Eye (tissue), 1 donor: ENCODE measurements around the gene IMPDH1.
A peak's percentile ranks its signal among the peaks of the same experiment; 100 is the strongest.

ENCODE experiments used
- DNase-seq: peaks from one replicate; pipeline ENCODE4 v3.0.0-alpha.2; 2015

The IMPDH1 gene

GRCh38 chr7:128434413-128435326 is 24.9 kb upstream of the IMPDH1 start:
- DNase-seq, result no peak

GRCh38 chr7:128431754-128432153 is 22.0 kb upstream of the IMPDH1 start:
- DNase-seq, result no peak

DNA sequence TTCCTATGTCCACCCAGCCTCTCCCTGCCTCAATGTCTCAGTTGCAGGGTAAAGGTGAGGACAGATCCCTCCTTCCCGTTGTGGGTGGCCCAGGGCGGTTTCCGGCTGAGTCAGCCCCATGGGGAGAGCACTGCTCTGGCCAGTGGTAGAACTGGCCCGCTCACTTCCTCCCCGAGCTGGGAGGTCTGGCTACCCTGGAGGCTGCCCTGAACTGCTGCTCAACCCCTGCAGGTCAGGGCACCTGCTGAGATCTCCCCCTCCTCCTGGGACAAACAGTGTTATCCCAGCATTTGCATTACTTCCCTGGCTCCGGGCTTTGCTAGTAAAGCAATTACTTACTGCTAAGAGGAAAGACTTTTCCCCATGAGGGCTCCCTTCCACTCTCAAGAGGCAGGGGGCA is 21.4 kb upstream of the IMPDH1 start:
- no peak for DNase-seq

GRCh38 chr7:128430207-128430606 is 20.4 kb upstream of the IMPDH1 start:
- no peak for DNase-seq

- peak; percentile 91 for DNase-seq
These were observed 17.6 kb upstream of the IMPDH1 start for GRCh38 chr7:128427289-128427891.

- DNase-seq, result peak; percentile 79
These were observed 16.1 kb upstream of the IMPDH1 start for GRCh38 chr7:128425850-128426249.

GRCh38 chr7:128424686-128425275 is 15.0 kb upstream of the IMPDH1 start:
- no peak for DNase-seq

- DNase-seq, result no peak
These were observed 13.1 kb upstream of the IMPDH1 start for GRCh38 chr7:128422842-128423241.

DNA sequence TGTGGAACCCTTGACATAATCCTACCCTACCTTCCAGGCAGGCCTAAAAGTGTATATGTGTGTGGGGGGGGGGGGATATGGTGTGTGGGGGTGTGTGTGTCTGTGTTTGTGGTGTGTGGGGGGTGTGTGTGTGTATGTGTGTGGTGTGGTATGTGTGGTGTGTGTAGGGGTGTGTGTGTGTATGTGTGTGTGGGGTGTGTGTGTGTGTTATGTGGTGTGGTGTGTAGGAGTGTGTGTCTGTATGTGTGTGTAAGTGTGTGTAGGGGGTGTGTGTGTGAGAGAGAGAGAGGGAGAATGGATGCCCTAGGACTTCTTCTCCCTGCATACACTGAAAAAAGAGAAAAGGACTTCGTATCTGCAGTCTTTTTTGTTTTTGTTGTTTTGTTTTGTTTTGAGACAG is 12.3 kb upstream of the IMPDH1 start:
- no peak for DNase-seq

DNA sequence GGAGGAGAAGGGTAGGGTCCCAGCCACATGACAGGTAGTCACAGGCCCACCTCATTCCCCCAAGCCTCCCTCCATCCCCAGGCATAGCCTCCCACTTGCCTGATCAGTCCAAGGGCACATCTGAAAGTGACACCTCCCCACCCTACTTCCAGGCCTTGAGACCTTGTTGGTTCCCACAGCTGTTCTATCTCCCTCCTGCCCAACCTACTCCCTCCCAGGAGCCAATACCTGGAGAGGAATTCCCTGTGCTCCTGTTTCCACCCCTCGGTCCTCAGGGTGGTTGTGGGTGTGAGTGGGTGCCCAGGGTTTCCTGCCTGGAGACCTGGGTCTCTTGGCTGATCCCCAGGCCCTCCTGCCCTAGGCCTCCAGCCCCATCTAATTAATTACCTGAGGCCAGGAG is 11.6 kb upstream of the IMPDH1 start:
- no peak for DNase-seq

DNA sequence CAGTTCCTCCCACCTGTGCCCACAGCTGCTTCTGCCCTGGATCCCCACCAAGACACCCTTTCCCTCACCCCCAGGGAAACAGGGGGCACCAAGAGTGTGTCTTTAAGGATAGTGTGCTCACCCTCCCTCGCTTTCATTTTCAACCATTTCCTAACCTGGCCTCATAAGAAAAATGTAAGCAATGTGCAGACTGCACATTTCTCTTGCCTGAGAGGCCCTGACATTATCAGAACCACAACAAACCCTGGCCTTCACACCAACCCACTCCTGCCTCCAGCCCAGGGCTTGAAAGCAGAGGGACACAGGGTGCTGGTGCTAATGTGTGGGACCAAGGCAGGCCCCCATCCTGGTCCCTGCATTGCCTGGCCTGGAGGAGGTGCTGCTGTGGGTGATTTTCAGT is 11.0 kb upstream of the IMPDH1 start:
- no peak for DNase-seq

DNA sequence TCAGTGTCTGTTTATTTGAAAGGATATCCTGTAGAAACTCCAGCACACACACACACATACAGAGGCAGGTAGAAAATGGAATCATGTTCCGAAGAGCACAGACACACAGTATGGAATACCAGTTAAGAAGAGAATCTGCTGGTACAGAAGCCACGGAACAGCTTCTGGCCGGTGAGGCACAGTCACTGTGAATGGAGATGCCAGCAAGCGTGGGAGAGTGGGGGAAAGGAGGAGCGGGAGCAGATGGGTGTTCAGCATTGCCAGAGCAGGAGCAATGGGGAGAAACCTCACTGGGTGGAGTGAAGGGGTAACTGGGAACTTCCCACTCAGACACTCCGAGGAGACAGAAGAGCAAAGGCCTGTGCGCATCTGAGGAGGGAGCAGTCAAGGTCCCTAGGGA is 9.5 kb upstream of the IMPDH1 start:
- no peak for DNase-seq

DNA sequence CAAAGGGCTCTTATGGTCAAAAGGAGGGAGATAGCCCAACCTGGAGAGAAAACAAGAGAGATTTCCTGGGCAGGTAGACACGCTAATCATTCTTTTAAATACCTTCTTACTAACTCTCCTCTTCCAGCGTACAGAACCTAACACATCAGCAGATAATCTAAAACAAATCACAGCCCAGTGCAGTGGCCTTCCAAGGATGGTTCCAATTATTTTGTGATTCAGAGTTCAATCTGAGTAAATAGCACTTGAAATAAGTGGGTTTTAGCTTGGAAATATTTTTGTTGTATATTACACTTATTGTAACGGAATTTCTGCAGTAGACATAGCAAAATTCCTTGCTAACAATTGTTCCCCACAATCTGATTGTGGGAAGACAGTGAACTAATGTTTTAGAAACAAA is 7.3 kb upstream of the IMPDH1 start:
- DNase-seq, result no peak

GRCh38 chr7:128415217-128415785 is 5.5 kb upstream of the IMPDH1 start:
- DNase-seq, result no peak

DNA sequence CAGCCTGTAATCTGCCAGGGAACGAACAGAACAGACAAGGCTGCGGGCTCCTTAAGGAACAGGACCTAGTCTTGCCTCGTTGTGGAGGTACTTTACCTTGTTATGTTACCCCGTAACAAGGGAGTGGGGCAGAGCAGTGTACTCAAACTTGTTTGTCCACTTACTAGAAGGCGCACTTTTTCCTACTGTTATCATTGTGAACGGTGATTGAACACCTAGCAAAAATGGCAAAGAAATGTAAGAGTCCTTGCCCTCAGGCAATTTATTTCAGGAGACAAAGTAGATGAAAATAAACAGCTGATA is 620 bp upstream of the IMPDH1 start:
- no peak for DNase-seq

GRCh38 chr7:128408709-128409595 is 830 bp downstream of the IMPDH1 start:
- DNase-seq, result peak; percentile 76

DNA sequence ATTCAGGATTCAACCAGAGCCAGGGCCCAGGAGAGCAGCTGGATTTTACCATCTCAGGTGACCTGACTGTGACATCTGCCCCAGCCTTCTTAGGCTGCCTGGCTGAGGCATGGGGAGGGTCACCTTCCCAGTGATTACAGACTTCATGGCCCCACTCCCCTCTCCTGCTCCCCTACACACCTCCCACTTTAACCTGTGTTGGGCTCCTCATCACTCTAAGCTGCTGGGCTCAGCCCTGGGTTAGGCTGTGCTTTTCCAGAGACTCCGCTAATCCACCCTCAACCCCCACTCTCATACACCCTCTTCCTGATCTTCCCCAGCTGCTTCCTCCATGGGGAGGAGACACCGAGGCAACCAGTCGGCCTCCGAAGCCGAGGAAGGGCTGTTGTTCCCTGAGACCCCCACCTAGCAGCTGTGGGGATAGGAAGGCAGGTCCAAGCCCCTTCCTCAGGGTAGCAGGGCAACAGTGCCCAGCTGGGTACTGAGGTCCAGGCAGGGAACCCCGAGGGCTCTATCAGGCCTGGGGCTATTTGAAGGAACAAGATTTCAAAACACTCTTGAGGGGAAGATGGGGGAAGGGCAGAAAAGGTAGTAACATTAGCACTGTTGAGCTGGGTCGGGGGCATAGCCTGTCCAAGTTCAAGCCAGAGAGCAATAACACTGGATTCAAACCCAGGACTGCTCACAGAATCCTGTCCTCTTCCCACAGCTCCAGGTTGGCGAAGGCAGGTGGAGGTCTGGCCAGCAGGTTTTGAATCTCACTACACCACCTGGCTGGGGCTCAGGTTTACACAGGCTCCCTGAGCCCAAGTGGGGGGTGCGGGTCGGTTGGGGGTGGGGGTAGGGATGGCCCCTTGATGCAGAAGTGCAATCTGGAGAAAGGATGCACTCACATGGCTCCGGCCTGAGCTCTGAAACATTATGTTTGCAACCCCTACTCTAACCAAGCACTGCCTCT is 1.8 kb downstream of the IMPDH1 start:
- DNase-seq, result peak; percentile 28

DNA sequence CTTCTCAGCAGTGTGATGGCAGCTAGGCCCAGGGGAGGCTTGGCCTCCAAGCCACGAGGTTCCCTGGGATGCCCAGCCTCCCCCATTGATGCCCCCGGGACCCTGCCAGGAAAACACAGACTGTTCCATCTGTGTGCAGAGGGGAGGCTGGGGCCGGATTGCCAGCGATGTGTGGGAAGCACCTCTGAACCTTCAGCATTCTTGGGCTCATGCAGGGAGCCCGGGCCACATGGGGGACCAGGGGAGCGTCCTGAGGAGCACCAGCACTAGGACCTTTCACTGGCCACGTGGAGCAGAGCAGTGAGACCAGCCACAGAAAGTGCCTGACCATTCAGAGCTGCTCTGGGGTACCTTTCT is 2.6 kb downstream of the IMPDH1 start:
- peak; percentile 21 for DNase-seq

DNA sequence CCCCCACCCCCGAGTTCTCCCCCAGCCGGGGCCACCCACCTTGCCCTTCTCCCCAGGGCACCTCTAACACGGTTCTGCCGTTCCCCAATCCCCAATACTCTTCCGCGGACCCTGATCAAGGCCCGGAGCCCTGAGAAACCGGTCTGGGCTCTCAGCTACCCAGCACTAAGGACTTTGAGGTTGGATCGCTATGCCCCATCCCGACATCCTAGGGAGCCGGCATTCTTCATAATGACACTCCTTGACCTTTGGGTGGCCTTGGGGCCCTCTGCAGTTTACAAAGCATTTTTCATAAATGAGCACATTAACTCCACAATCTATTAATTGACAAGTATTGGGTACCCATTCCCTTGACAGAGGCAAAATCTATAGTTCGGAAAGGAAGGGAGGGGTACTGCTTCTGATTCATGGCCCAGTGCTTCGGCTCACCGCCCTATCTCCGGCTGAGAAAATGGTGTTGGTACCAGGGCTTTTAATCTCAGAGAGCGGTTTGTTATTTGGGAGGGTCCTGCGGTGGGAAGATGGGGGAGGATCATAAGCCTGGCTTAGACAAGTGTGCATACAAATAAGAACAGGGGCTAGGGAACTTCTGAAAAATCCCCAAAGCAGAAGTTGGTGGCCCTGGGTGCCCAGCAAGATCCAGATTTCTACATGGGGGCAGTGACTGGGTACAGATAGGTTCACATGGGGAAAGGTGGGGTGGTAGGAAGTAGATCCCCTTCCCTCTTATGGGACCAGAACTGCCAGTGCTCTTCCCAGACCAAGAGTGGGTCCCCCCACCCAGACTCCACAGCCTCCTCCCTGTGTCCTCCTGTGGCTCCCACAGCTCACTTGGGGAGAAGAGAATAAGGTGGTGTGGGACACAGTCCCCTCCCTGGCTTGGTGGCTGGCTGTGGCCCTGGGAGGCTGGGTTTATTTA is 3.2 kb downstream of the IMPDH1 start:
- DNase-seq, result peak; percentile 60

- peak; percentile 77 for DNase-seq
These were observed 4.1 kb downstream of the IMPDH1 start for GRCh38 chr7:128405471-128406313.
